Ascending aorta (tissue), 2 donors: ENCODE results near the gene RRM2. TPM values are rescaled to one million over a fixed set of nuclear protein-coding genes. Genes with fewer than 3 reads are reported as not detected.

Experiments used
- DNase-seq, 2 donors: peaks; one replicate each; pipeline ENCODE4 v3.0.0-alpha.2; 2019; ENCODE audit warnings: low spot score in 2 of 2
- H3K27ac ChIP-seq, 2 donors: fragments of 200-600 bp; sonication (generic); one replicate each; pipeline ENCODE4 v1.5.1; 2016 to 2017; ENCODE audit warnings: mild to moderate bottlenecking in 1 of 2
- H3K27me3 ChIP-seq: fragments of 200-600 bp; sonication (generic); one replicate; pipeline ENCODE4 v1.5.1; 2017
- H3K36me3 ChIP-seq, 2 donors: fragments of 200-600 bp; sonication (generic); one replicate each; pipeline ENCODE4 v1.5.1; 2016
- H3K4me1 ChIP-seq, 2 donors: fragments of 200-600 bp; sonication (generic); one replicate each; pipeline ENCODE4 v1.5.1; 2016 to 2017; ENCODE audit warnings: mild to moderate bottlenecking in 1 of 2
- H3K4me3 ChIP-seq, 2 donors: fragments of 200-600 bp; sonication (generic); one replicate each; pipeline ENCODE4 v1.5.1; 2016 to 2017; ENCODE audit warnings: mild to moderate bottlenecking in 1 of 2
- H3K9me3 ChIP-seq, 2 donors: fragments of 200-600 bp; sonication (generic); one replicate each; pipeline ENCODE4 v1.5.1; 2016
- CTCF ChIP-seq, 3 experiments: fragments of 200-600 bp in 2 of 3; fragments of 450-650 bp in 1 of 3; sonication (generic) in 2 of 3; IDR thresholded peaks; one replicate each; pipeline ENCODE4 v1.5.1; 2016 to 2019; ENCODE audit warnings: antibody characterized with exemption in 3 of 3, mild to moderate bottlenecking in 1 of 3, moderate library complexity in 1 of 3
- intact Hi-C: fragments of 100-400 bp; cut with DNase I; formaldehyde crosslinking; loops from one replicate; pipeline ENCODE4 v1.15.1; 2023
- total RNA-seq: library from RNA; depleted of rRNA; stranded (reverse); fragments of >200 nt; gene quantifications from one replicate; pipeline ENCODE4 v1.1.0, GENCODE V29; 2016

RRM2 gene
- total RNA-seq, 1 donor from 2014 or later: not detected

- H3K9me3 ChIP-seq: no peaks in the 10 kb centered on the region
- no peak for TF ChIP-seq CTCF (IDR thresholded peaks at IDR 0.05)
- H3K36me3 ChIP-seq: no peaks in the 10 kb centered on the region
- H3K27me3 ChIP-seq: no peaks in the 10 kb centered on the region
- intact Hi-C loops: loop anchor here (1.0 to 10.0 kb wide), 5 partner anchors 38 to 367 kb away; partner anchors contain the start of genes KLF11, ODC1 and TAF1B
- DNase-seq: no peak
- H3K27ac ChIP-seq: peak overlapping the region; percentile 82 to 98
- peak overlapping the region; percentile 84 to 95 for H3K4me3 ChIP-seq
- peaks cover 0 to 10% of the 10 kb centered on the region in 2 donors for H3K4me1 ChIP-seq
Observed at GRCh38 chr2:10080536-10081304, 41.8 kb upstream of the RRM2 start.

- peak in 1 of 2 donors; percentile 80 for DNase-seq
- Histone ChIP-seq H3K36me3 (no peaks in the 10 kb centered on the region), H3K27me3 (no peaks in the 10 kb centered on the region), H3K4me3 (peak overlapping the region in 1 of 2 donors; percentile 26), H3K9me3 (no peaks in the 10 kb centered on the region), H3K4me1 (peaks cover 0 to 10% of the 10 kb centered on the region in 2 donors), H3K27ac (peak overlapping the region; percentile 37 to 60)
- intact Hi-C loops: loop anchor here (5.0 to 10.0 kb wide), 3 partner anchors 41 to 364 kb away; partner anchors contain the start of genes KLF11, ODC1 and TAF1B
- TF ChIP-seq CTCF (IDR thresholded peaks at IDR 0.05): no peak
Observed at GRCh38 chr2:10083046-10083445, 39.5 kb upstream of the RRM2 start.

GRCh38 chr2:10083692-10084211, 38.8 kb upstream of the RRM2 start:
- Histone ChIP-seq H3K9me3 (no peaks in the 10 kb centered on the region), H3K27me3 (no peaks in the 10 kb centered on the region), H3K4me1 (peaks cover 0 to 10% of the 10 kb centered on the region in 2 donors), H3K36me3 (no peaks in the 10 kb centered on the region), H3K27ac (peak overlapping the region; percentile 37 to 60), H3K4me3 (peak overlapping the region in 1 of 2 donors; percentile 26)
- TF ChIP-seq CTCF (IDR thresholded peaks at IDR 0.05): no peak
- no peak for DNase-seq
- intact Hi-C loops: loop anchor here (5.0 to 10.0 kb wide), 3 partner anchors 41 to 364 kb away; partner anchors contain the start of genes KLF11, ODC1 and TAF1B

- no peak for DNase-seq
- Histone ChIP-seq H3K27ac (no peak overlapping the region), H3K4me1 (peaks cover 0 to 10% of the 10 kb centered on the region in 2 donors), H3K36me3 (no peaks in the 10 kb centered on the region), H3K4me3 (no peak overlapping the region), H3K9me3 (no peaks in the 10 kb centered on the region), H3K27me3 (no peaks in the 10 kb centered on the region)
- TF ChIP-seq CTCF (IDR thresholded peaks at IDR 0.05): no peak
- intact Hi-C loops: loop anchor here (5.0 to 10.0 kb wide), 3 partner anchors 42 to 363 kb away; partner anchors contain the start of genes KLF11, ODC1 and TAF1B
Observed at GRCh38 chr2:10084223-10084865, 38.2 kb upstream of the RRM2 start.

GRCh38 chr2:10085043-10085667, 37.4 kb upstream of the RRM2 start:
- DNase-seq: no peak
- Histone ChIP-seq H3K27ac (no peak overlapping the region), H3K36me3 (no peaks in the 10 kb centered on the region), H3K4me3 (no peak overlapping the region), H3K4me1 (peaks cover 0 to 10% of the 10 kb centered on the region in 2 donors), H3K9me3 (no peaks in the 10 kb centered on the region), H3K27me3 (no peaks in the 10 kb centered on the region)
- no peak for TF ChIP-seq CTCF (IDR thresholded peaks at IDR 0.05)
- intact Hi-C loops: loop anchor here (10.0 kb wide), 1 partner anchor 240 kb away; the partner anchor contains the start of gene TAF1B
